ENCODE results near the gene KSR2. TPM values are rescaled to one million over a fixed set of nuclear protein-coding genes. Genes with fewer than 3 reads are reported as not detected.

KSR2 gene
- total RNA-seq, 1 experiment from 2014 or later: 1.3 TPM

DNA sequence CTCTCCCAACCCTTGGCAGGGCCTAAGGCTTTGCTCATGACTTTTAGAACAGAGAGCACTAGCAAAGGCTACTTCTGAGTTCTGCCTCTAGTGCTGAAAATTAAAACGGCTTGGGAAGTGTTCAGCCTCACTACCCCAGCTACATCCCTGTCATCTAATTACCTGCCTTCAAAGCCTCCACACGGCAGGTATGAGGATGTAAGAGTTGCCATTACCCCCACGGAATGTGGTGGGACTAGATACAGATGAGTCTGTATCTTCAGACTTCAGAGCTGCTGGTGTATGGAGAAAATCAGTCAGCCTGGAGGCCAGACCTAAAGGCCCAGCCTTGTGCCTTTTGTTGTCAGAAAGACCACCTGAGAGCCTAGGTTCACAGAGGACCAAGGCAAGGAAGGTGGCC is 392.7 kb downstream of the KSR2 start:
- no peak overlapping the region for H2BK12ac ChIP-seq (ENCODE audit: insufficient read length, low read depth, low read length)
- H3K27me3 ChIP-seq (ENCODE audit: insufficient read depth, low read length): no peaks in the 10 kb centered on the region
- no peak overlapping the region for H2BK120ac ChIP-seq (ENCODE audit: low read depth, low read length, poor library complexity, severe bottlenecking)
- no peak overlapping the region for H2AK5ac ChIP-seq (ENCODE audit: insufficient read length, low read length)
- H4K8ac ChIP-seq (replicated peaks; ENCODE audit: insufficient read length, low read depth, low read length): no peak overlapping the region
- no peak overlapping the region for H2BK15ac ChIP-seq (ENCODE audit: low read depth, low read length)
- Mint-ChIP-seq H3K4me1 (peaks cover 19 to 23% of the 10 kb centered on the region in 2 experiments), H3K27ac (no peak overlapping the region; a peak in 1 of 7 replicates), H3K27me3 (ENCODE audit: low read depth) (no peaks in the 10 kb centered on the region; the same call in 1 of the 2 replicates), H3K36me3 (ENCODE audit: insufficient read depth in 1 of 3, low read depth in 3 of 3) (no peaks in the 10 kb centered on the region), H3K4me3 (no peak overlapping the region), H3K9me3 (no peaks in the 10 kb centered on the region)
- no peaks in the 10 kb centered on the region for H3K79me2 ChIP-seq (ENCODE audit: insufficient read depth, low read length)
- no peaks in the 10 kb centered on the region for H4K20me1 ChIP-seq (ENCODE audit: control insufficient read depth, insufficient read depth, insufficient read length)
- H3K23ac ChIP-seq (ENCODE audit: insufficient read length, low read depth, low read length): no peak overlapping the region
- no peaks in the 10 kb centered on the region for H3K9me3 ChIP-seq (ENCODE audit: control insufficient read depth, low read depth, low read length)
- no peak overlapping the region for H3T11ph ChIP-seq (ENCODE audit: low read length)
- H3K23me2 ChIP-seq (ENCODE audit: insufficient read length, low read depth, low read length, poor library complexity, severe bottlenecking): no peaks in the 10 kb centered on the region
- no peak overlapping the region for H2BK5ac ChIP-seq (ENCODE audit: insufficient read length, low read length)
- H3K14ac ChIP-seq (ENCODE audit: insufficient read depth, low read length): no peak overlapping the region
- H2BK20ac ChIP-seq (ENCODE audit: low read depth, low read length, poor library complexity, severe bottlenecking): no peak overlapping the region
- H3K79me1 ChIP-seq (ENCODE audit: insufficient read depth, low read depth, low read length, poor library complexity, severe bottlenecking): no peaks in the 10 kb centered on the region
- H3K18ac ChIP-seq (ENCODE audit: insufficient read length, low read depth, low read length): no peak overlapping the region
- no peak overlapping the region for H3K27ac ChIP-seq (ENCODE audit: insufficient read length, low read depth, low read length)
- no peak overlapping the region for H3K4me2 ChIP-seq (ENCODE audit: insufficient read depth, insufficient read length, low read length)
- no peak overlapping the region for H4K5ac ChIP-seq (ENCODE audit: insufficient read length, low read depth, low read length)
- TF ChIP-seq, protein P1, sequence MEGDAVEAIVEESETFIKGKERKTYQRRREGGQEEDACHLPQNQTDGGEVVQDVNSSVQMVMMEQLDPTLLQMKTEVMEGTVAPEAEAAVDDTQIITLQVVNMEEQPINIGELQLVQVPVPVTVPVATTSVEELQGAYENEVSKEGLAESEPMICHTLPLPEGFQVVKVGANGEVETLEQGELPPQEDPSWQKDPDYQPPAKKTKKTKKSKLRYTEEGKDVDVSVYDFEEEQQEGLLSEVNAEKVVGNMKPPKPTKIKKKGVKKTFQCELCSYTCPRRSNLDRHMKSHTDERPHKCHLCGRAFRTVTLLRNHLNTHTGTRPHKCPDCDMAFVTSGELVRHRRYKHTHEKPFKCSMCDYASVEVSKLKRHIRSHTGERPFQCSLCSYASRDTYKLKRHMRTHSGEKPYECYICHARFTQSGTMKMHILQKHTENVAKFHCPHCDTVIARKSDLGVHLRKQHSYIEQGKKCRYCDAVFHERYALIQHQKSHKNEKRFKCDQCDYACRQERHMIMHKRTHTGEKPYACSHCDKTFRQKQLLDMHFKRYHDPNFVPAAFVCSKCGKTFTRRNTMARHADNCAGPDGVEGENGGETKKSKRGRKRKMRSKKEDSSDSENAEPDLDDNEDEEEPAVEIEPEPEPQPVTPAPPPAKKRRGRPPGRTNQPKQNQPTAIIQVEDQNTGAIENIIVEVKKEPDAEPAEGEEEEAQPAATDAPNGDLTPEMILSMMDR (conservative IDR thresholded peaks at IDR 0.05): no peak
- H2AFZ ChIP-seq (ENCODE audit: low read length): no peak overlapping the region
- no peak overlapping the region for H3K56ac ChIP-seq (ENCODE audit: insufficient read length, low read depth, low read length)
- H4K91ac ChIP-seq (ENCODE audit: insufficient read length, low read depth, low read length): no peak overlapping the region
- DNase-seq: no peak
- H3K4me1 ChIP-seq (ENCODE audit: insufficient read depth, low read length): peaks cover 2% of the 10 kb centered on the region; the same call in 1 of the 2 replicates
- no peak overlapping the region for H3K4ac ChIP-seq (ENCODE audit: low read depth, low read length)
- WGBS (ENCODE audit: extremely low coverage, insufficient read length, low lambda C conversion rate): no CpG with 5 or more reads among the region's 3 CpGs
- H3K9ac ChIP-seq (ENCODE audit: extremely low read depth, insufficient read length, low read length): no peak overlapping the region

Data from H9 (cell line).